HCT116 (cell line): Measurements from ENCODE around the gene S100A7. TPM values are rescaled to one million over a fixed set of nuclear protein-coding genes. Genes with fewer than 3 reads are reported as not detected.
"Not testable (repeated sequence)": the region's sequence is repeated elsewhere in the genome, so short reads cannot be mapped to it uniquely, and the experiment has no call there.

ENCODE experiments used
- ATAC-seq: fragments of 200-7000 bp; cut with Tn5 transposase; 2 replicates; pipeline ENCODE4 v1.9.1; 2020; ENCODE audit warnings: mild to moderate bottlenecking, moderate library complexity
- BruUV-seq: library from RNA; stranded (reverse); fragments of 400-500 nt; replicated peaks from 2 replicates; lab custom pipeline; 2021; lab: Mats Ljungman, UMichigan
- CTCF ChIA-PET: fragments of 300-600 bp; sonication (Branson Sonifier 250); formaldehyde crosslinking; loops from one replicate; lab custom pipeline; 2021; ENCODE audit warnings: antibody characterized with exemption; lab: Charles Lee
- POLR2A ChIA-PET: fragments of 300-600, 350-600 bp; sonication (Branson Sonifier 250); formaldehyde crosslinking; loops from one replicate; lab custom pipeline; 2021; ENCODE audit warnings: antibody characterized with exemption; lab: Charles Lee
- RAD21 ChIA-PET, 2 experiments: fragments of 300-600 bp; sonication (Branson Sonifier 250); formaldehyde crosslinking; loops; one replicate each; lab custom pipeline; 2023; ENCODE audit warnings: low total read pairs in 2 of 2; ENCODE audit not compliant: uncharacterized antibody in 2 of 2, unreplicated experiment in 2 of 2, low non-redundant PET in 1 of 2; lab: Charles Lee
- DNase-seq: peaks from one replicate; pipeline ENCODE4 v3.0.0-alpha.2; 2010; ENCODE audit warnings: low read depth, low spot score
- H2AFZ ChIP-seq: fragments of 200-600 bp; shearing (Covaris generic), sonication (generic); 2 replicates; pipeline ENCODE4 v1.6.1; 2017; ENCODE audit warnings: low read depth, mixed run types, mixed read lengths, antibody characterized with exemption, low read length; ENCODE audit not compliant: poor library complexity, severe bottlenecking
- H3K27ac ChIP-seq: 2 replicates; pipeline ENCODE4 v1.5.1; 2012; ENCODE audit warnings: low read depth, low read length
- H3K27me3 ChIP-seq: fragments of 200-600 bp; sonication (generic); 2 replicates; pipeline ENCODE4 v1.6.1; 2016; ENCODE audit warnings: mixed run types, low read length, mixed read lengths; ENCODE audit not compliant: insufficient read depth
- H3K36me3 ChIP-seq, 2 experiments: fragments of 200-500 bp in 1 of 2; fragments of 200-600 bp in 1 of 2; sonication (Bioruptor generic) in 1 of 2; sonication (generic) in 1 of 2; 2 replicates each; pipeline versions ENCODE4 v1.5.1 to v1.6.1; 2014 to 2016; ENCODE audit warnings: low read length in 2 of 2, inconsistent platforms in 1 of 2, mixed read lengths in 1 of 2, mixed run types in 1 of 2; ENCODE audit not compliant: insufficient read depth in 2 of 2, control insufficient read depth in 1 of 2
- H3K4me1 ChIP-seq, 2 experiments: fragments of 200-600 bp in 1 of 2; sonication (generic) in 1 of 2; 2 replicates each; pipeline versions ENCODE4 v1.5.1 to v1.6.1; 2012 to 2017; ENCODE audit warnings: low read length in 2 of 2, inconsistent platforms in 1 of 2, mild to moderate bottlenecking in 1 of 2, mixed read lengths in 1 of 2, mixed run types in 1 of 2, moderate library complexity in 1 of 2; ENCODE audit not compliant: insufficient read depth in 2 of 2, control insufficient read depth in 1 of 2
- H3K4me2 ChIP-seq: fragments of 200-600 bp; sonication (generic); 2 replicates; pipeline ENCODE4 v1.6.1; 2017; ENCODE audit warnings: mixed run types, low read length, mixed read lengths
- H3K4me3 ChIP-seq, 2 experiments: fragments of 200-600 bp in 1 of 2; sonication (generic) in 1 of 2; replicated peaks in 1 of 2; 2 replicates each; pipeline ENCODE4 v1.5.1; 2011 to 2016; ENCODE audit warnings: low read length in 2 of 2, control low read depth in 1 of 2, low read depth in 1 of 2, mild to moderate bottlenecking in 1 of 2, mixed read lengths in 1 of 2, mixed run types in 1 of 2
- H3K79me2 ChIP-seq: fragments of 200-600 bp; sonication (generic); 2 replicates; pipeline ENCODE4 v1.6.1; 2017; ENCODE audit warnings: mild to moderate bottlenecking, mixed run types, low read length, moderate library complexity, mixed read lengths; ENCODE audit not compliant: insufficient read depth
- H3K9ac ChIP-seq: fragments of 200-600 bp; sonication (generic); 2 replicates; pipeline ENCODE4 v1.6.1; 2016; ENCODE audit warnings: low read length, mixed read lengths
- H3K9me2 ChIP-seq: fragments of 200-600 bp; sonication (generic), shearing (Covaris generic); 2 replicates; pipeline ENCODE4 v1.6.1; 2017; ENCODE audit warnings: mixed run types, mild to moderate bottlenecking, moderate library complexity; ENCODE audit not compliant: insufficient read depth
- H3K9me3 ChIP-seq, 2 experiments: fragments of 200-500 bp in 1 of 2; fragments of 200-600 bp in 1 of 2; sonication (Bioruptor generic) in 1 of 2; sonication (generic) in 1 of 2; 2 replicates each; pipeline ENCODE4 v1.6.1; 2014 to 2017; ENCODE audit warnings: low read length in 2 of 2, mixed read lengths in 2 of 2, inconsistent platforms in 1 of 2, low read depth in 1 of 2, mild to moderate bottlenecking in 1 of 2, mixed run types in 1 of 2, moderate library complexity in 1 of 2; ENCODE audit not compliant: control insufficient read depth in 1 of 2, insufficient read depth in 1 of 2
- H4K20me1 ChIP-seq: fragments of 200-600 bp; sonication (generic), shearing (Covaris generic); 2 replicates; pipeline ENCODE4 v1.6.1; 2017; ENCODE audit warnings: mixed run types, mild to moderate bottlenecking, moderate library complexity; ENCODE audit not compliant: insufficient read depth
- ATF3 ChIP-seq: IDR thresholded peaks from 2 replicates; pipeline ENCODE4 v1.6.1; 2012
- CBX3 ChIP-seq: IDR thresholded peaks from 2 replicates; pipeline ENCODE4 v1.6.1; 2012; ENCODE audit warnings: low read depth
- CEBPB ChIP-seq: IDR thresholded peaks from 2 replicates; pipeline ENCODE4 v1.6.1; 2012; ENCODE audit warnings: low read depth
- EGR1 ChIP-seq: IDR thresholded peaks from 2 replicates; pipeline ENCODE4 v1.6.1; 2012; ENCODE audit warnings: low read depth
- ELF1 ChIP-seq: IDR thresholded peaks from 2 replicates; pipeline ENCODE4 v1.6.1; 2012; ENCODE audit warnings: low read depth, borderline replicate concordance
- EZH2 ChIP-seq: fragments of 200-600 bp; sonication (generic); IDR thresholded peaks from 2 replicates; pipeline ENCODE4 v1.6.1; 2017; ENCODE audit warnings: antibody characterized with exemption, mixed run types
- EZH2phosphoT487 ChIP-seq: fragments of 200-600 bp; IDR thresholded peaks from 2 replicates; pipeline ENCODE4 v1.6.1; 2018; ENCODE audit warnings: antibody characterized with exemption, borderline replicate concordance
- FOSL1 ChIP-seq: IDR thresholded peaks from 2 replicates; pipeline ENCODE4 v1.6.1; 2012; ENCODE audit warnings: low read depth
- JUND ChIP-seq: IDR thresholded peaks from 2 replicates; pipeline ENCODE4 v1.6.1; 2012
- MAX ChIP-seq: IDR thresholded peaks from 2 replicates; pipeline ENCODE4 v1.6.1; 2012
- POLR2AphosphoS5 ChIP-seq: IDR thresholded peaks from 2 replicates; pipeline ENCODE4 v1.6.1; 2011; ENCODE audit warnings: mild to moderate bottlenecking, low read depth, low read length, moderate library complexity
- RAD21 ChIP-seq: IDR thresholded peaks from 2 replicates; pipeline ENCODE4 v1.6.1; 2012; ENCODE audit warnings: low read depth, mild to moderate bottlenecking
- SIN3A ChIP-seq: IDR thresholded peaks from 2 replicates; pipeline ENCODE4 v1.6.1; 2012; ENCODE audit warnings: low read depth
- TCF7L2 ChIP-seq: IDR thresholded peaks from 2 replicates; pipeline ENCODE4 v1.7.0; 2011; ENCODE audit warnings: borderline replicate concordance, inconsistent platforms; ENCODE audit not compliant: insufficient read depth, insufficient read length; ENCODE audit errors: extremely low read depth
- YY1 ChIP-seq: IDR thresholded peaks from 2 replicates; pipeline ENCODE4 v1.6.1; 2011; ENCODE audit warnings: low read length, low read depth, moderate library complexity, mild to moderate bottlenecking; ENCODE audit not compliant: insufficient replicate concordance; ENCODE audit errors: extremely low read depth
- ZBTB33 ChIP-seq: IDR thresholded peaks from 2 replicates; pipeline ENCODE4 v1.6.1; 2011; ENCODE audit warnings: mild to moderate bottlenecking, low read length, moderate library complexity; ENCODE audit not compliant: insufficient replicate concordance; ENCODE audit errors: extremely low read depth
- intact Hi-C: fragments of 100-400 bp; cut with micrococcal nuclease; formaldehyde crosslinking; loops from 2 replicates; pipeline ENCODE4 v1.10.0; 2022
- total RNA-seq: library from RNA; stranded (reverse); gene quantifications from one replicate; pipeline ENCODE4 v1.2.1, GENCODE V29; 2021; ENCODE audit not compliant: unreplicated experiment

Gene S100A7
- total RNA-seq, 1 experiment from 2014 or later: not detected

GRCh38 chr1:153415850-153416570 is 44.4 kb downstream of the S100A7 start, which contains the start of gene S100A7A:
Gene S100A7A, plus strand, starts transcription at chr1:153416520. Its CDS starts 1,563 bp downstream, at chr1:153418083.
- Histone ChIP-seq H3K9me3 (no peaks in the 10 kb centered on the region), H4K20me1 (no peaks in the 10 kb centered on the region), H3K4me1 (no peaks in the 10 kb centered on the region), H3K4me2 (no peak within 1 kb of the TSS), H3K36me3 (no peaks in the 10 kb centered on the region), H3K27me3 (peaks cover 40% of the 10 kb centered on the region), H3K27ac (no peak within 1 kb of the TSS), H3K4me3 (no peak within 1 kb of the TSS), H3K9ac (no peak within 1 kb of the TSS), H3K9me2 (no peaks in the 10 kb centered on the region), H2AFZ (no peak within 1 kb of the TSS), H3K79me2 (no peaks in the 10 kb centered on the region)
- DNase-seq (no peak), ATAC-seq (no peak)
- ChIA-PET CTCF (no interaction called here), RAD21 (no interaction called here), POLR2A (no interaction called here)
- intact Hi-C loops: no loop called here
- no peak for TF ChIP-seq EGR1
- TF ChIP-seq RAD21: no peak
- TF ChIP-seq MAX: no peak
- no peak for TF ChIP-seq ATF3
- TF ChIP-seq ZBTB33: no peak
- TF ChIP-seq TCF7L2: no peak
- no peak for TF ChIP-seq CEBPB
- no peak for TF ChIP-seq JUND
- no peak for TF ChIP-seq YY1
- no peak for TF ChIP-seq POLR2AphosphoS5
- TF ChIP-seq EZH2: no peak
- no peak for TF ChIP-seq EZH2phosphoT487
- no peak for TF ChIP-seq SIN3A
- no peak for TF ChIP-seq CBX3
- TF ChIP-seq FOSL1: no peak
- TF ChIP-seq ELF1: no peak
- BruUV-seq: no TSS peak

GRCh38 chr1:153413961-153414360 is 46.5 kb downstream of the S100A7 start:
- BruUV-seq, H3K9me2 ChIP-seq, H3K27ac ChIP-seq, POLR2A ChIA-PET, DNase-seq, H3K36me3 ChIP-seq, RAD21 ChIA-PET, H3K9ac ChIP-seq, H4K20me1 ChIP-seq, ATAC-seq, H3K4me2 ChIP-seq, H2AFZ ChIP-seq, H3K9me3 ChIP-seq, H3K79me2 ChIP-seq, H3K4me3 ChIP-seq, intact Hi-C loops, CTCF ChIA-PET, H3K4me1 ChIP-seq: not testable (repeated sequence)
- peaks cover 24% of the 10 kb centered on the region for H3K27me3 ChIP-seq
